Activated naive CD4-positive, alpha-beta T cell treated with anti-CD3 and anti-CD28 coated beads, Interleukin-2, amount 50 U/mL, for 24 hours (primary cell): ENCODE results near the gene SEMA4D.

Experiments
- H3K27ac Mint-ChIP-seq: one replicate; pipeline ENCODE4 v1.8.0; 2021; ENCODE audit warnings: mild to moderate bottlenecking, mixed read lengths
- H3K27me3 Mint-ChIP-seq: one replicate; pipeline ENCODE4 v1.8.0; 2021; ENCODE audit warnings: mixed read lengths
- H3K36me3 Mint-ChIP-seq: one replicate; pipeline ENCODE4 v1.8.0; 2021; ENCODE audit warnings: mixed read lengths
- H3K4me1 Mint-ChIP-seq: one replicate; pipeline ENCODE4 v1.8.0; 2021; ENCODE audit warnings: mixed read lengths
- H3K4me3 Mint-ChIP-seq: one replicate; pipeline ENCODE4 v1.8.0; 2021; ENCODE audit warnings: mild to moderate bottlenecking, mixed read lengths
- H3K9me3 Mint-ChIP-seq: one replicate; pipeline ENCODE4 v1.8.0; 2021; ENCODE audit warnings: mixed read lengths

Gene SEMA4D

GRCh38 chr9:89533411-89534095, 35.6 kb upstream of the SEMA4D start:
- peaks cover 99% of the 10 kb centered on the region for H3K4me1 Mint-ChIP-seq
- peak overlapping the region; percentile 2 for H3K4me3 Mint-ChIP-seq
- H3K36me3 Mint-ChIP-seq, result no peaks in the 10 kb centered on the region
- H3K27me3 Mint-ChIP-seq, result no peaks in the 10 kb centered on the region
- H3K9me3 Mint-ChIP-seq, result no peaks in the 10 kb centered on the region
- peak overlapping the region; percentile 24 for H3K27ac Mint-ChIP-seq

GRCh38 chr9:89532944-89533343, 35.0 kb upstream of the SEMA4D start:
- peak overlapping the region; percentile 92 for H3K27ac Mint-ChIP-seq
- H3K4me3 Mint-ChIP-seq, result peak overlapping the region; percentile 43
- no peaks in the 10 kb centered on the region for H3K36me3 Mint-ChIP-seq
- H3K27me3 Mint-ChIP-seq, result no peaks in the 10 kb centered on the region
- peaks cover 99% of the 10 kb centered on the region for H3K4me1 Mint-ChIP-seq
- no peaks in the 10 kb centered on the region for H3K9me3 Mint-ChIP-seq

GRCh38 chr9:89532478-89532877, 34.6 kb upstream of the SEMA4D start:
- Mint-ChIP-seq H3K4me3 (peak overlapping the region; percentile 43), H3K36me3 (no peaks in the 10 kb centered on the region), H3K4me1 (peaks cover 99% of the 10 kb centered on the region), H3K27me3 (no peaks in the 10 kb centered on the region), H3K9me3 (no peaks in the 10 kb centered on the region), H3K27ac (peak overlapping the region; percentile 92)

- Mint-ChIP-seq H3K4me1 (peaks cover 99% of the 10 kb centered on the region), H3K4me3 (no peak overlapping the region), H3K9me3 (no peaks in the 10 kb centered on the region), H3K27ac (no peak overlapping the region), H3K27me3 (no peaks in the 10 kb centered on the region), H3K36me3 (no peaks in the 10 kb centered on the region)
These were observed 33.9 kb upstream of the SEMA4D start for GRCh38 chr9:89531766-89532165.

GRCh38 chr9:89530726-89531125, 32.8 kb upstream of the SEMA4D start:
- Mint-ChIP-seq H3K4me3 (no peak overlapping the region), H3K36me3 (no peaks in the 10 kb centered on the region), H3K27ac (peak overlapping the region; percentile 77), H3K9me3 (no peaks in the 10 kb centered on the region), H3K27me3 (no peaks in the 10 kb centered on the region), H3K4me1 (peaks cover 100% of the 10 kb centered on the region)

GRCh38 chr9:89529243-89530035, 31.5 kb upstream of the SEMA4D start:
- Mint-ChIP-seq H3K4me3 (peak overlapping the region; percentile 53), H3K36me3 (no peaks in the 10 kb centered on the region), H3K27ac (peak overlapping the region; percentile 84), H3K9me3 (no peaks in the 10 kb centered on the region), H3K27me3 (no peaks in the 10 kb centered on the region), H3K4me1 (peaks cover 100% of the 10 kb centered on the region)

- Mint-ChIP-seq H3K4me3 (peak overlapping the region; percentile 46), H3K4me1 (peaks cover 100% of the 10 kb centered on the region), H3K36me3 (no peaks in the 10 kb centered on the region), H3K9me3 (no peaks in the 10 kb centered on the region), H3K27me3 (no peaks in the 10 kb centered on the region), H3K27ac (peak overlapping the region; percentile 56)
These were observed 30.6 kb upstream of the SEMA4D start for GRCh38 chr9:89528540-89528939.

GRCh38 chr9:89528131-89528530, 30.2 kb upstream of the SEMA4D start:
- peak overlapping the region; percentile 56 for H3K27ac Mint-ChIP-seq
- no peaks in the 10 kb centered on the region for H3K36me3 Mint-ChIP-seq
- no peaks in the 10 kb centered on the region for H3K9me3 Mint-ChIP-seq
- H3K4me3 Mint-ChIP-seq, result peak overlapping the region; percentile 46
- H3K27me3 Mint-ChIP-seq, result no peaks in the 10 kb centered on the region
- H3K4me1 Mint-ChIP-seq, result peaks cover 100% of the 10 kb centered on the region

- Mint-ChIP-seq H3K4me1 (peaks cover 100% of the 10 kb centered on the region), H3K4me3 (no peak overlapping the region), H3K27me3 (no peaks in the 10 kb centered on the region), H3K9me3 (no peaks in the 10 kb centered on the region), H3K27ac (no peak overlapping the region), H3K36me3 (no peaks in the 10 kb centered on the region)
These were observed 29.2 kb upstream of the SEMA4D start for GRCh38 chr9:89527084-89527483.

- H3K4me3 Mint-ChIP-seq, result no peak overlapping the region
- no peaks in the 10 kb centered on the region for H3K36me3 Mint-ChIP-seq
- no peaks in the 10 kb centered on the region for H3K9me3 Mint-ChIP-seq
- peak overlapping the region; percentile 82 for H3K27ac Mint-ChIP-seq
- peaks cover 97% of the 10 kb centered on the region for H3K4me1 Mint-ChIP-seq
- H3K27me3 Mint-ChIP-seq, result no peaks in the 10 kb centered on the region
These were observed 28.8 kb upstream of the SEMA4D start for GRCh38 chr9:89526667-89527066.

GRCh38 chr9:89525446-89526374, 27.8 kb upstream of the SEMA4D start:
- H3K9me3 Mint-ChIP-seq, result no peaks in the 10 kb centered on the region
- peak overlapping the region; percentile 87 for H3K27ac Mint-ChIP-seq
- H3K4me3 Mint-ChIP-seq, result peak overlapping the region; percentile 31
- no peaks in the 10 kb centered on the region for H3K36me3 Mint-ChIP-seq
- H3K27me3 Mint-ChIP-seq, result no peaks in the 10 kb centered on the region
- peaks cover 95% of the 10 kb centered on the region for H3K4me1 Mint-ChIP-seq

GRCh38 chr9:89524963-89525362, 27.1 kb upstream of the SEMA4D start:
- Mint-ChIP-seq H3K4me3 (peak overlapping the region; percentile 41), H3K27ac (peak overlapping the region; percentile 94), H3K4me1 (peaks cover 95% of the 10 kb centered on the region), H3K27me3 (no peaks in the 10 kb centered on the region), H3K9me3 (no peaks in the 10 kb centered on the region), H3K36me3 (no peaks in the 10 kb centered on the region)

GRCh38 chr9:89523948-89524347, 26.0 kb upstream of the SEMA4D start:
- peaks cover 95% of the 10 kb centered on the region for H3K4me1 Mint-ChIP-seq
- no peaks in the 10 kb centered on the region for H3K27me3 Mint-ChIP-seq
- H3K36me3 Mint-ChIP-seq, result no peaks in the 10 kb centered on the region

GRCh38 chr9:89522959-89523285, 25.0 kb upstream of the SEMA4D start:
- Mint-ChIP-seq H3K4me1 (peaks cover 95% of the 10 kb centered on the region), H3K4me3 (peak overlapping the region; percentile 75), H3K27me3 (no peaks in the 10 kb centered on the region), H3K36me3 (no peaks in the 10 kb centered on the region), H3K27ac (peak overlapping the region; percentile 95), H3K9me3 (no peaks in the 10 kb centered on the region)

More at GRCh38 chr9:89523948-89524347, 26.0 kb upstream of the SEMA4D start:
- Mint-ChIP-seq H3K4me3 (peak overlapping the region; percentile 35), H3K27ac (peak overlapping the region; percentile 94), H3K9me3 (no peaks in the 10 kb centered on the region)

GRCh38 chr9:89522261-89522958, 24.5 kb upstream of the SEMA4D start:
- H3K9me3 Mint-ChIP-seq, result no peaks in the 10 kb centered on the region
- peak overlapping the region; percentile 75 for H3K4me3 Mint-ChIP-seq
- peaks cover 95% of the 10 kb centered on the region for H3K4me1 Mint-ChIP-seq
- no peaks in the 10 kb centered on the region for H3K27me3 Mint-ChIP-seq
- no peaks in the 10 kb centered on the region for H3K36me3 Mint-ChIP-seq
- H3K27ac Mint-ChIP-seq, result peak overlapping the region; percentile 95
